Right lobe of liver (tissue), 4 donors: ENCODE data around the gene SCUBE2.

Experiments used
- POLR2A ChIP-seq: fragments of 450-650 bp; IDR thresholded peaks from one replicate; pipeline ENCODE4 v1.6.1; 2017; ENCODE audit warnings: antibody characterized with exemption, mild to moderate bottlenecking
- TF ChIP-seq, protein P1 (sequence below), 4 donors: fragments of 200-600 bp in 3 of 4; fragments of 450-650 bp in 1 of 4; IDR thresholded peaks; one replicate each; pipeline versions ENCODE4 v1.5.1 to v1.8.0; 2016 to 2022; ENCODE audit warnings: antibody characterized with exemption in 4 of 4, mild to moderate bottlenecking in 2 of 4
- donor health status: DM: no; HTN: no; CAD: no.
- donor health status: DM: no; HTN: no; CAD: no.
- donor health status: DM: no; HTN: yes; CAD: no.

GRCh38 chr11:9065607-9066432 lies 25.6 kb downstream of the SCUBE2 start:
- no peak for TF ChIP-seq POLR2A
- TF ChIP-seq, protein P1, sequence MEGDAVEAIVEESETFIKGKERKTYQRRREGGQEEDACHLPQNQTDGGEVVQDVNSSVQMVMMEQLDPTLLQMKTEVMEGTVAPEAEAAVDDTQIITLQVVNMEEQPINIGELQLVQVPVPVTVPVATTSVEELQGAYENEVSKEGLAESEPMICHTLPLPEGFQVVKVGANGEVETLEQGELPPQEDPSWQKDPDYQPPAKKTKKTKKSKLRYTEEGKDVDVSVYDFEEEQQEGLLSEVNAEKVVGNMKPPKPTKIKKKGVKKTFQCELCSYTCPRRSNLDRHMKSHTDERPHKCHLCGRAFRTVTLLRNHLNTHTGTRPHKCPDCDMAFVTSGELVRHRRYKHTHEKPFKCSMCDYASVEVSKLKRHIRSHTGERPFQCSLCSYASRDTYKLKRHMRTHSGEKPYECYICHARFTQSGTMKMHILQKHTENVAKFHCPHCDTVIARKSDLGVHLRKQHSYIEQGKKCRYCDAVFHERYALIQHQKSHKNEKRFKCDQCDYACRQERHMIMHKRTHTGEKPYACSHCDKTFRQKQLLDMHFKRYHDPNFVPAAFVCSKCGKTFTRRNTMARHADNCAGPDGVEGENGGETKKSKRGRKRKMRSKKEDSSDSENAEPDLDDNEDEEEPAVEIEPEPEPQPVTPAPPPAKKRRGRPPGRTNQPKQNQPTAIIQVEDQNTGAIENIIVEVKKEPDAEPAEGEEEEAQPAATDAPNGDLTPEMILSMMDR (IDR thresholded peaks at IDR 0.05), result no peak
